KG1 (cell line): ENCODE measurements around the gene MST1.
"Not testable (repeated sequence)": the region's sequence is repeated elsewhere in the genome, so short reads cannot be mapped to it uniquely, and the experiment has no call there.

Experiments
- DNase-seq: peaks from one replicate; lab custom pipeline; 2025; lab: John Stamatoyannopoulos, UW

Gene MST1

GRCh38 chr3:49700453-49701128, 11.3 kb upstream of the MST1 start:
- no peak for DNase-seq

- no peak for DNase-seq
Measured at GRCh38 chr3:49700014-49700413, 10.7 kb upstream of the MST1 start.

GRCh38 chr3:49699281-49699979, 10.2 kb upstream of the MST1 start:
- no peak for DNase-seq

GRCh38 chr3:49695350-49696015, 6.2 kb upstream of the MST1 start:
- not testable (repeated sequence) for DNase-seq

- not testable (repeated sequence) for DNase-seq
Measured at GRCh38 chr3:49694409-49695070, 5.3 kb upstream of the MST1 start.

- not testable (repeated sequence) for DNase-seq
Measured at GRCh38 chr3:49691481-49691880, 2.2 kb upstream of the MST1 start.

- DNase-seq: not testable (repeated sequence)
Measured at GRCh38 chr3:49690856-49691255, 1.6 kb upstream of the MST1 start.

- DNase-seq: not testable (repeated sequence)
Measured at GRCh38 chr3:49689908-49690624, 792 bp upstream of the MST1 start.

- not testable (repeated sequence) for DNase-seq
Measured at GRCh38 chr3:49688338-49689045, 782 bp downstream of the MST1 start.

GRCh38 chr3:49687424-49687795, 1.9 kb downstream of the MST1 start:
- DNase-seq: not testable (repeated sequence)

- DNase-seq: not testable (repeated sequence)
Measured at GRCh38 chr3:49686769-49687423, 2.4 kb downstream of the MST1 start.

- not testable (repeated sequence) for DNase-seq
Measured at GRCh38 chr3:49686346-49686745, 2.9 kb downstream of the MST1 start.

GRCh38 chr3:49685846-49686245, 3.4 kb downstream of the MST1 start:
- not testable (repeated sequence) for DNase-seq

GRCh38 chr3:49685103-49685502, 4.2 kb downstream of the MST1 start:
- DNase-seq: not testable (repeated sequence)

GRCh38 chr3:49684453-49684852, 4.8 kb downstream of the MST1 start:
- not testable (repeated sequence) for DNase-seq

- no peak for DNase-seq
Measured at GRCh38 chr3:49683162-49683561, 6.1 kb downstream of the MST1 start.

GRCh38 chr3:49681543-49681942, 7.7 kb downstream of the MST1 start:
- DNase-seq: no peak

- no peak for DNase-seq
Measured at GRCh38 chr3:49681232-49681522, 8.1 kb downstream of the MST1 start.

- DNase-seq: no peak
Measured at GRCh38 chr3:49680493-49681231, 8.6 kb downstream of the MST1 start.

GRCh38 chr3:49675912-49676311, 13.4 kb downstream of the MST1 start:
- no peak for DNase-seq
